ENCODE data around the gene HMGN4.

Gene HMGN4

DNA sequence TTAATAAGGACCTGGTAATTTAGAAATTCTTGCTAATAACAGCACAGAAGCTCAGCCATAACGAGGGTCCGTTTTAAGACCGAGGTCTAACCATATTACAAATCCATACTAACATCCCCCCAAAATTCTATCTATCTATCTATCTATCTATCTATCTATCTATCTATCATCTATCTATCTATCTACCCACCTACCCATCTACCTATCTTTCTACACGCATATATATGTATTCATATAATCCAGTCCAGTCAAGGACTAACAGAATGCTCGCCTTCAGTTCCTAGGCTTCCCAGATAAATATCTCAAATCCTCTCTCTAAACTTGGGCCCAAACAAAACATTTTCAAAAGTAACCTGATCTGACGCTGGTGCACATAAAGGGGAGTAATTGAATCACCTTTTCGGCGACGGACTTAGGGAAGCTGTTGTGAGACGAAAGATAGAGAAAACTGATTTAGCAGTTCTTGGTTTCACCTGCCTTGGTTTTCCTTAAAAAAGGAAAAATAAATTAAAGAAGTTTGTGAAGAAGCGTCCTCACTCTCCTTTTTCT, 14.5 kb downstream of the HMGN4 start:
- peak overlapping the region; percentile 61 for H3K4me3 ChIP-seq (replicated peaks; ENCODE audit: low read depth, low read length)
- TF ChIP-seq, protein P1, sequence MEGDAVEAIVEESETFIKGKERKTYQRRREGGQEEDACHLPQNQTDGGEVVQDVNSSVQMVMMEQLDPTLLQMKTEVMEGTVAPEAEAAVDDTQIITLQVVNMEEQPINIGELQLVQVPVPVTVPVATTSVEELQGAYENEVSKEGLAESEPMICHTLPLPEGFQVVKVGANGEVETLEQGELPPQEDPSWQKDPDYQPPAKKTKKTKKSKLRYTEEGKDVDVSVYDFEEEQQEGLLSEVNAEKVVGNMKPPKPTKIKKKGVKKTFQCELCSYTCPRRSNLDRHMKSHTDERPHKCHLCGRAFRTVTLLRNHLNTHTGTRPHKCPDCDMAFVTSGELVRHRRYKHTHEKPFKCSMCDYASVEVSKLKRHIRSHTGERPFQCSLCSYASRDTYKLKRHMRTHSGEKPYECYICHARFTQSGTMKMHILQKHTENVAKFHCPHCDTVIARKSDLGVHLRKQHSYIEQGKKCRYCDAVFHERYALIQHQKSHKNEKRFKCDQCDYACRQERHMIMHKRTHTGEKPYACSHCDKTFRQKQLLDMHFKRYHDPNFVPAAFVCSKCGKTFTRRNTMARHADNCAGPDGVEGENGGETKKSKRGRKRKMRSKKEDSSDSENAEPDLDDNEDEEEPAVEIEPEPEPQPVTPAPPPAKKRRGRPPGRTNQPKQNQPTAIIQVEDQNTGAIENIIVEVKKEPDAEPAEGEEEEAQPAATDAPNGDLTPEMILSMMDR (IDR thresholded peaks at IDR 0.05; ENCODE audit: low read length, missing control alignments), result no peak
- DNase-seq (ENCODE audit: low read depth), result no peak

DNA sequence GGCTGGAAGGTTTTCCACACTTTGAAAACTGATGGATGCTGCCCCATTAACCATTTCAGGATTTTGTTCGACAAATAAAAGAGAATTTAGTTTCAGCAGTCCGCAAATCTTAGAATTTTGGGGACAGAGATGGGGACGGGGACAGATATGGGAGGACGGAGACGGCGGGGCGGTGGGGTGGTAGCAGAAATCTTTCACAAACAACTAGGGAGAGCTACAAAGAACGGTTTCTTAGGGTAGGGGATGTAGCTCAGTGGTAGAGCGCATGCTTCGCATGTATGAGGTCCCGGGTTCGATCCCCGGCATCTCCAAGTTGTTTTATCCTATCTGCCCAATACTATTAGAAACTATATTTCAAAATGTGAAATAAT, 15.1 kb downstream of the HMGN4 start:
- TF ChIP-seq, protein P1 (IDR thresholded peaks at IDR 0.05; ENCODE audit: low read length, missing control alignments), result no peak
- H3K4me3 ChIP-seq (replicated peaks; ENCODE audit: low read depth, low read length), result peak overlapping the region; percentile 61
- DNase-seq (ENCODE audit: low read depth), result peak; percentile 81

DNA sequence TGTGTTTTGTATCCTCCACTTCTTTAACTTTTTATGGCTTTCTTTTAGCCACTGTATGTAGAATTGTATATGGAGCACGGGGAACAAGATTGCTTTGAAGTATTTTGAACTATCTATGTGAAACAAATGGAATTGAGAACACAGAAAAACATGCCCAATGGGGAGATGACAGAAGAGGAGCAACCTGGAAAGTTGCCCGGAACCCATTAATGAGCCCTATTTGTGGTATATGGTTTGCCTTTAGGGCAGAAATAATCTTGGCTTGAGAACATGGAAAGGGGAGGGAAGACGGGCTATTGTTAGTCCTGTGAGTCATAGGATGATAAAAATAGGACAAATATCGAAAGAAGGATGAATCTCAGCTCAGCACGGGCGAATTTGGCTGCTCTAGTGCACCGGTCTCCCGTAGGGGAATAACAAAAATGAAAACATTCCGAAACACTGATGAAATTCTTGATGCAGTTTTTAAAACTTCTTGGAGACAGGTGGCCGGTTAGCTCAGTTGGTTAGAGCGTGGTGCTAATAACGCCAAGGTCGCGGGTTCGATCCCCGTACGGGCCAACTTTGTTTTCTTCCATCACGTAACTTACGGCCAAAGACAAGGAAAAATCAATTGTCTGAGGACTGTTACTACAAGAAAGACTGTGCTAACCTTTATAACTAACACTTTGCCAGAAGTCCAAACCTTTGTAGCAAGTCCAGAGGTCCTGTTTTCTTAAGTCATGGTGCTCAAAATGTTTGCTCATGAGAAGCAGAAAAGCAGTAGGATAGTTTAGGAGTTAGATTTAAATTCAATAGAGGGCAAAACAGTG, 15.7 kb downstream of the HMGN4 start:
- DNase-seq (ENCODE audit: low read depth), result peak; percentile 96
- TF ChIP-seq, protein P1 (IDR thresholded peaks at IDR 0.05; ENCODE audit: low read length, missing control alignments), result no peak
- H3K4me3 ChIP-seq (replicated peaks; ENCODE audit: low read depth, low read length), result peak overlapping the region; percentile 61

DNA sequence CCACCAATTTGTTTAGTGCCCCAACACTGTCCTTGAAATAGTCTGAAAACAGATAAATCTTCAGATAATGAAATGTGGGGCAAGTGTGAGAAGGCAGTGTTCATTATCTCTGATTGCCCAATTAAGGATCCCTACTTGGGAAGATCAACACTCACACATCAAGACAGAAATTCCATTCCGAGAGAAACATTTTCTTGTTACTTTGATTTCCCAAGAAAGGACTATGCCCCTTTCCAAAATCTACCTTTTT, 16.2 kb downstream of the HMGN4 start:
- peak overlapping the region; percentile 61 for H3K4me3 ChIP-seq (replicated peaks; ENCODE audit: low read depth, low read length)
- DNase-seq (ENCODE audit: low read depth), result no peak

DNA sequence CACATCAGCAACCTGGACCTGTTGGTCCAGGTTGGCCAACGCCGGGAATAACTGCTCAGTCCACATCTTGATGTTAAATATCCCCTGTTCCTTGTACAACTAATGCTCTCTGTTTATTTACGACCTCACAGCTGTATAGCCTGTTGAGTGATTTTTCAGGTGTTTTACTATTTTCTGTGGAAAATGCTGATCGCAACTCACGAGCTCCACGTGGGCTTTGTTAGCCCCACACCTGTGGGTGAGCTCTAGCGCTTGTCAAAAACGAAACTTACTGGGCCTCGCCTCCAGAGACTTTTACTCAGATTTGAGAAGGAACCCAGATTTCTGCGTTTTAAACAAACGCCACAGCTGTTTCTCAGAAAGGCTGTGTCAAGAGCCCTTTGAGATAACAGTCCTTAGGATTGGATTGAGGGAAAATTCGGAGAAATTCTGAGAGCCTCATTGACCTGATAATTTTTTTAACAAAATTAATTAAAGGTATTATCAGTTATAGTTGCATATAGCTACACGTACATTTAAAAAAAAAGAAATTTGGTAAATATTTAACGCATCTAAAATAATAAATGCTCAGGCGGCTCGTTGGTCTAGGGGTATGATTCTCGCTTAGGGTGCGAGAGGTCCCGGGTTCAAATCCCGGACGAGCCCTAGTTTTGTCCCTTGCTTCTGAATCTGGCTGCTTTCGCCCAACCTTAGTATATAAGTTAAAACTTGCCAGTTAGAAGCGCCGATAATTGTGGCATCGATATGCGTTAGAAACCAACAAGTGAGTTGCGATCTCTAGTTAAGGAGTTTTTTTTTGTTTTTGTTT, 16.7 kb downstream of the HMGN4 start:
- DNase-seq (ENCODE audit: low read depth), result peak; percentile 64
- TF ChIP-seq, protein P1 (IDR thresholded peaks at IDR 0.05; ENCODE audit: low read length, missing control alignments), result no peak
- H3K4me3 ChIP-seq (replicated peaks; ENCODE audit: low read depth, low read length), result peak overlapping the region; percentile 61

More for the DNA sequence above, 16.2 kb downstream of the HMGN4 start:
- TF ChIP-seq, protein P1 (IDR thresholded peaks at IDR 0.05; ENCODE audit: low read length, missing control alignments), result no peak

DNA sequence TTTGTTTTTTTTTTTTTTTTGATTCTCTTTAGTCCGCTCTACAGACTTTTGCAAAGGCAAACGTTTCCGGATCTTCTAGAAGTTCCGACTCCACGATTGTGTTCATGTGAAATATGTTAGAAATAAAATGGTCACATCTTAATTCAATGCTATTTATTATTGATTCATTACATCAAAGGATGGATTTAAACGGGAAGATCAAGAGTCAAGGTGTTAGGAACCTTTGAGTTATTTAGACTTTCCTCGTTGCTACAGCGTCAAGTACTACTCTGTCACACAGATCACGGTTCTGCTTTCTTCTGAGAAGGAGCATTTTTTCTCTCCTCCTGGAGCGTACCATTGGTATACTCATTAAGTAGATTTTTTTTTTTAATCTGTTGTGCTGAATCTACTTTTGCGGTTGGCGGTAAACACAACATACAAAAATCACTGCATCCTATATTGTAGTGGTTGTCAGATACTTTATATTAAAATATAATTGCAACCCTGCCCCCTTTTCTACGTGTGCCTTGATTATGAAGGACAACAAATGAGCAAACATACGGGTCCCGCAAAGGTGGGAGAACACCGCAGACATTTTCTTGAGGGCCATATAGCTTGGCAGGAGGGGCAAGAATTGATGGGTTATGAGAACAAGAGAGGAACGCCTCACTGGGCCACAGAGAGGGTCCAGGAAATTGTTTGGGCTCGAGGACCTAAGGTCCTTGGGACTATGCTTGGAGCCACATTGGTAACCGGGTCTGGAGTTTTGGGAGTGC, 17.5 kb downstream of the HMGN4 start:
- no peak for DNase-seq (ENCODE audit: low read depth)
- TF ChIP-seq, protein P1 (IDR thresholded peaks at IDR 0.05; ENCODE audit: low read length, missing control alignments), result no peak
- peak overlapping the region; percentile 61 for H3K4me3 ChIP-seq (replicated peaks; ENCODE audit: low read depth, low read length)

All from fibroblast of pulmonary artery (primary cell).